ENCODE measurements around the gene PLGRKT. TPM values are rescaled to one million over a fixed set of nuclear protein-coding genes. Genes with fewer than 3 reads are reported as not detected.

The PLGRKT gene
- total and polyA plus RNA-seq, 2 donors (not counting 1 experiment from before 2014, with no cell fraction given) = 17.3 to 21.6 TPM

DNA sequence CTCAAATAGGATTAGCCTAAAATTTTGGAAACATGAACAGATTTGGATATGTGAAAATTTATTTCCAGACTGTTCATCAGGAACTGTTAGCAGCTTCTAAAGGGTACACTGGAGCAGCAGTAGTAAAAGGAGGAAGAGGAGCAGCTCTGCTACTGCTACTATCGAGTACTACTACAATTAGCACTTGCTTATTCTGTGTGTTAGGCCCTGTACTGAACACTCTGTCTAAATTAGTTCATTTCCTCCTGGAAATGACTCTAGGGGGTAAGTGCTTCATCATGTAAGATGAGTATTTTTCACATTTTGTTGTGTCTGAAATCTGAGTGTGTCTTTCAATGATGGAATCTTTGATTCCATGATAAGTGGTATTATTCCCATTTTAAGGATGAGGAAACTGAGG lies 22.4 kb upstream of the PLGRKT start:
- H3K9ac ChIP-seq (ENCODE audit: insufficient read depth, low read length) = no peak overlapping the region
- H3K79me2 ChIP-seq (ENCODE audit: control insufficient read depth, insufficient read depth, low read length) = peaks cover 2% of the 10 kb centered on the region
- no peaks in the 10 kb centered on the region for H3K27me3 ChIP-seq (ENCODE audit: control insufficient read depth, insufficient read depth, low read length)
- H3K4me3 ChIP-seq (replicated peaks in 1 of 4; ENCODE audit: control extremely low read depth in 1 of 4, insufficient read depth in 1 of 4, low read depth in 3 of 4, low read length in 4 of 4) = no peak overlapping the region
- no peaks in the 10 kb centered on the region for H3K9me3 ChIP-seq (ENCODE audit: control insufficient read depth, insufficient read depth, low read depth, low read length)
- H3K4me1 ChIP-seq (ENCODE audit: control insufficient read depth, extremely low read depth, insufficient read depth, low read length) = peaks cover 3% of the 10 kb centered on the region
- H4K20me1 ChIP-seq (ENCODE audit: control insufficient read depth, extremely low read depth, insufficient read depth, low read length) = no peaks in the 10 kb centered on the region
- no peak overlapping the region for H3K27ac ChIP-seq (ENCODE audit: insufficient read depth, low read length)
- TF ChIP-seq, protein P1, sequence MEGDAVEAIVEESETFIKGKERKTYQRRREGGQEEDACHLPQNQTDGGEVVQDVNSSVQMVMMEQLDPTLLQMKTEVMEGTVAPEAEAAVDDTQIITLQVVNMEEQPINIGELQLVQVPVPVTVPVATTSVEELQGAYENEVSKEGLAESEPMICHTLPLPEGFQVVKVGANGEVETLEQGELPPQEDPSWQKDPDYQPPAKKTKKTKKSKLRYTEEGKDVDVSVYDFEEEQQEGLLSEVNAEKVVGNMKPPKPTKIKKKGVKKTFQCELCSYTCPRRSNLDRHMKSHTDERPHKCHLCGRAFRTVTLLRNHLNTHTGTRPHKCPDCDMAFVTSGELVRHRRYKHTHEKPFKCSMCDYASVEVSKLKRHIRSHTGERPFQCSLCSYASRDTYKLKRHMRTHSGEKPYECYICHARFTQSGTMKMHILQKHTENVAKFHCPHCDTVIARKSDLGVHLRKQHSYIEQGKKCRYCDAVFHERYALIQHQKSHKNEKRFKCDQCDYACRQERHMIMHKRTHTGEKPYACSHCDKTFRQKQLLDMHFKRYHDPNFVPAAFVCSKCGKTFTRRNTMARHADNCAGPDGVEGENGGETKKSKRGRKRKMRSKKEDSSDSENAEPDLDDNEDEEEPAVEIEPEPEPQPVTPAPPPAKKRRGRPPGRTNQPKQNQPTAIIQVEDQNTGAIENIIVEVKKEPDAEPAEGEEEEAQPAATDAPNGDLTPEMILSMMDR (conservative IDR thresholded peaks at IDR 0.05 in 1 of 2, IDR thresholded peaks at IDR 0.05 in 1 of 2; ENCODE audit: low read depth in 1 of 2, low read length in 2 of 2) = no peak
- TF ChIP-seq EZH2 (IDR thresholded peaks at IDR 0.05; ENCODE audit: low read length, missing control alignments) = no peak
- H3K4me2 ChIP-seq (ENCODE audit: extremely low read depth, insufficient read depth, low read length) = no peak overlapping the region
- peaks cover 2% of the 10 kb centered on the region for H3K36me3 ChIP-seq (ENCODE audit: control insufficient read depth, insufficient read depth, low read length)
- H2AFZ ChIP-seq (ENCODE audit: low read length) = no peak overlapping the region
- DNase-seq (ENCODE audit: low read depth in 2 of 2) = no peak

DNA sequence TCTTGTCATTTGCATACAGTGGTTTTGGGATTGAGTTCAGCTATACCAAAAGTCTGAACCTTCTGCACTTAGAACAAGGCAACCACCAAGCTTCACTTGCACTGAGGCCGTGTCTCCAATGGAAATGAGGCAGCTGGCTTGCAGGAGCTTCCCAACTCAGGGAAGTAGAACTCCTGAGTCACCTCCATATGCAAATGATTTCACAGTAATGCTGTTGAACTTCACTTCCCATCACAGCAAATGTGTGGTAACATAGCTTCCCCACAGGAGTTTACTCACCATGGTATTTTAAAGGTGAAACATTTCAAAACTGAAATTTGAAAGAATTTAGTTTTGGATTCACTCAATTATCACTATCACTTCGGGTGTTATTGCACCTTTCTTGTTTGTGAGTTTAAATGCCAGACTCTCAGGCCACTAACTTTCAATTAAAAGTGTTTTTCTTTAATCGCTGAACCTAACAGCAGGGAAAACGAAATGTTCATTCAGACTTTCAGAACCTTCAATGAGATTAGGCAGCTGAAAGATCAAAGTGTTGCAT lies 21.6 kb upstream of the PLGRKT start:
- Histone ChIP-seq H2AFZ (ENCODE audit: low read length) (no peak overlapping the region), H4K20me1 (ENCODE audit: control insufficient read depth, extremely low read depth, insufficient read depth, low read length) (no peaks in the 10 kb centered on the region), H3K4me3 (replicated peaks in 1 of 4; ENCODE audit: control extremely low read depth in 1 of 4, insufficient read depth in 1 of 4, low read depth in 3 of 4, low read length in 4 of 4) (no peak overlapping the region), H3K9me3 (ENCODE audit: control insufficient read depth, insufficient read depth, low read depth, low read length) (no peaks in the 10 kb centered on the region), H3K36me3 (ENCODE audit: control insufficient read depth, insufficient read depth, low read length) (peaks cover 2% of the 10 kb centered on the region), H3K4me2 (ENCODE audit: extremely low read depth, insufficient read depth, low read length) (no peak overlapping the region), H3K9ac (ENCODE audit: insufficient read depth, low read length) (no peak overlapping the region), H3K27me3 (ENCODE audit: control insufficient read depth, insufficient read depth, low read length) (no peaks in the 10 kb centered on the region), H3K79me2 (ENCODE audit: control insufficient read depth, insufficient read depth, low read length) (peaks cover 3% of the 10 kb centered on the region), H3K4me1 (ENCODE audit: control insufficient read depth, extremely low read depth, insufficient read depth, low read length) (peaks cover 9% of the 10 kb centered on the region), H3K27ac (ENCODE audit: insufficient read depth, low read length) (no peak overlapping the region)
- peak in 1 of 2 donors; percentile 85 for DNase-seq (ENCODE audit: low read depth in 2 of 2)
- TF ChIP-seq, protein P1 (conservative IDR thresholded peaks at IDR 0.05 in 1 of 2, IDR thresholded peaks at IDR 0.05 in 1 of 2; ENCODE audit: low read depth in 1 of 2, low read length in 2 of 2) = no peak
- TF ChIP-seq EZH2 (IDR thresholded peaks at IDR 0.05; ENCODE audit: low read length, missing control alignments) = no peak

DNA sequence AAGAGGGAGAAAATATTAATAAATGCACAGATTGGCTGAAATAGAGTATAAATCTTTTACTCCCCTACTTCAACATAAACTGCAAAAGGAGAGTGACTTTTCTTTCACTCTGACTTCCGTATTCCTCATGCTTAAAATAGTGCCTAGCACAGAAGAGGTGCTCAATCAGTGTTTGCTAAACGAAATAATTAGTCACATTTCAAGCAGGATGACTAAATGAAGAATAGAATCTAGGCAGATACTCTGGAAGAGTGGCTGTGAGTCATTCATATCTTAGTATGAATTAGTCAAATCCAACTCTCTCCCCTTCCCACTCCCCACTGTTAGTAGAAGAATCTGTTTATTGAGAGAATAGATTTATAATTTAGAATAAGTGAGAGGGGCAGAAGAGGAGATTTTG lies 17.5 kb upstream of the PLGRKT start:
- H3K9ac ChIP-seq (ENCODE audit: insufficient read depth, low read length) = no peak overlapping the region
- TF ChIP-seq EZH2 (IDR thresholded peaks at IDR 0.05; ENCODE audit: low read length, missing control alignments) = no peak
- TF ChIP-seq, protein P1 (conservative IDR thresholded peaks at IDR 0.05 in 1 of 2, IDR thresholded peaks at IDR 0.05 in 1 of 2; ENCODE audit: low read depth in 1 of 2, low read length in 2 of 2) = no peak

More for the DNA sequence above, 17.5 kb upstream of the PLGRKT start:
- peak overlapping the region in 2 of 4 experiments; percentile 23 to 25 for H3K4me3 ChIP-seq (replicated peaks in 1 of 4; ENCODE audit: control extremely low read depth in 1 of 4, insufficient read depth in 1 of 4, low read depth in 3 of 4, low read length in 4 of 4)
- H2AFZ ChIP-seq (ENCODE audit: low read length) = peak overlapping the region; percentile 22
- peak overlapping the region; percentile 20 for H3K27ac ChIP-seq (ENCODE audit: insufficient read depth, low read length)
- peak; percentile 37 to 89 for DNase-seq (ENCODE audit: low read depth in 2 of 2)
- no peaks in the 10 kb centered on the region for H3K9me3 ChIP-seq (ENCODE audit: control insufficient read depth, insufficient read depth, low read depth, low read length)
- H3K27me3 ChIP-seq (ENCODE audit: control insufficient read depth, insufficient read depth, low read length) = no peaks in the 10 kb centered on the region
- H4K20me1 ChIP-seq (ENCODE audit: control insufficient read depth, extremely low read depth, insufficient read depth, low read length) = no peaks in the 10 kb centered on the region
- H3K79me2 ChIP-seq (ENCODE audit: control insufficient read depth, insufficient read depth, low read length) = peaks cover 27% of the 10 kb centered on the region
- H3K4me2 ChIP-seq (ENCODE audit: extremely low read depth, insufficient read depth, low read length) = peak overlapping the region; percentile 75
- peaks cover 2% of the 10 kb centered on the region for H3K36me3 ChIP-seq (ENCODE audit: control insufficient read depth, insufficient read depth, low read length)
- H3K4me1 ChIP-seq (ENCODE audit: control insufficient read depth, extremely low read depth, insufficient read depth, low read length) = peaks cover 14% of the 10 kb centered on the region

Measured in fibroblast of lung (primary cell).